WERI-Rb-1 (cell line): ENCODE measurements around the gene PHC2.
A peak's percentile ranks its signal among the peaks of the same experiment; 100 is the strongest.

Experiments used
- DNase-seq: peaks from one replicate; pipeline ENCODE4 v3.0.0-alpha.2; 2020
- H3K27ac ChIP-seq: fragments of 250-450 bp; sonication (Bioruptor Pico); 2 replicates; pipeline ENCODE4 v1.5.1; 2020; ENCODE audit warnings: mild to moderate bottlenecking, moderate library complexity
- H3K27me3 ChIP-seq: fragments of 250-450 bp; sonication (Bioruptor Pico); 2 replicates; pipeline ENCODE4 v1.5.1; 2021; ENCODE audit warnings: mild to moderate bottlenecking, low read depth, moderate library complexity; ENCODE audit not compliant: insufficient read depth, severe bottlenecking
- H3K36me3 ChIP-seq: fragments of 250-450 bp; sonication (Bioruptor Pico); 2 replicates; pipeline ENCODE4 v1.5.1; 2020; ENCODE audit warnings: mild to moderate bottlenecking, moderate library complexity
- H3K4me3 ChIP-seq: 2 replicates; pipeline ENCODE4 v1.5.1; 2011; ENCODE audit warnings: low read depth, mild to moderate bottlenecking, control low read depth, low read length
- H3K9me3 ChIP-seq: fragments of 250-450 bp; sonication (Bioruptor Pico); 2 replicates; pipeline ENCODE4 v1.5.1; 2021; ENCODE audit warnings: mild to moderate bottlenecking, moderate library complexity; ENCODE audit not compliant: severe bottlenecking
- CTCF ChIP-seq: IDR thresholded peaks from 2 replicates; pipeline ENCODE4 v1.5.1; 2011; ENCODE audit warnings: low read depth, mild to moderate bottlenecking, control low read depth, inconsistent platforms, low read length

Gene PHC2

GRCh38 chr1:33338440-33339211 lies 92.3 kb downstream of the PHC2 start:
- H3K9me3 ChIP-seq: no peaks in the 10 kb centered on the region
- H3K4me3 ChIP-seq: peak overlapping the region; percentile 26
- TF ChIP-seq CTCF: no peak
- H3K36me3 ChIP-seq: peaks cover 61% of the 10 kb centered on the region
- H3K27me3 ChIP-seq: no peaks in the 10 kb centered on the region
- DNase-seq: peak; percentile 93
- H3K27ac ChIP-seq: peak overlapping the region; percentile 99

GRCh38 chr1:33338048-33338439 lies 92.9 kb downstream of the PHC2 start:
- peaks cover 61% of the 10 kb centered on the region for H3K36me3 ChIP-seq
- no peaks in the 10 kb centered on the region for H3K9me3 ChIP-seq
- peak overlapping the region; percentile 99 for H3K27ac ChIP-seq
- TF ChIP-seq CTCF: no peak
- peak overlapping the region; percentile 13 for H3K4me3 ChIP-seq
- no peaks in the 10 kb centered on the region for H3K27me3 ChIP-seq
- peak; percentile 39 for DNase-seq

GRCh38 chr1:33337441-33337840 lies 93.5 kb downstream of the PHC2 start:
- Histone ChIP-seq H3K9me3 (no peaks in the 10 kb centered on the region), H3K36me3 (peaks cover 61% of the 10 kb centered on the region), H3K27me3 (no peaks in the 10 kb centered on the region), H3K4me3 (peak overlapping the region; percentile 13; the same call in 1 of the 2 replicates), H3K27ac (peak overlapping the region; percentile 99)
- TF ChIP-seq CTCF: no peak
- peak; percentile 59 for DNase-seq

- Histone ChIP-seq H3K27ac (peak overlapping the region; percentile 99), H3K36me3 (peaks cover 63% of the 10 kb centered on the region), H3K27me3 (no peaks in the 10 kb centered on the region), H3K9me3 (no peaks in the 10 kb centered on the region), H3K4me3 (no peak overlapping the region)
- DNase-seq: peak; percentile 93
- no peak for TF ChIP-seq CTCF
These were observed 94.3 kb downstream of the PHC2 start for GRCh38 chr1:33336580-33336979.

GRCh38 chr1:33335020-33335419 lies 95.9 kb downstream of the PHC2 start:
- Histone ChIP-seq H3K36me3 (peaks cover 67% of the 10 kb centered on the region), H3K4me3 (no peak overlapping the region), H3K9me3 (no peaks in the 10 kb centered on the region), H3K27me3 (no peaks in the 10 kb centered on the region), H3K27ac (peak overlapping the region; percentile 99)
- TF ChIP-seq CTCF: no peak
- DNase-seq: no peak
